ENCODE measurements around the gene RPS15A.

DNA sequence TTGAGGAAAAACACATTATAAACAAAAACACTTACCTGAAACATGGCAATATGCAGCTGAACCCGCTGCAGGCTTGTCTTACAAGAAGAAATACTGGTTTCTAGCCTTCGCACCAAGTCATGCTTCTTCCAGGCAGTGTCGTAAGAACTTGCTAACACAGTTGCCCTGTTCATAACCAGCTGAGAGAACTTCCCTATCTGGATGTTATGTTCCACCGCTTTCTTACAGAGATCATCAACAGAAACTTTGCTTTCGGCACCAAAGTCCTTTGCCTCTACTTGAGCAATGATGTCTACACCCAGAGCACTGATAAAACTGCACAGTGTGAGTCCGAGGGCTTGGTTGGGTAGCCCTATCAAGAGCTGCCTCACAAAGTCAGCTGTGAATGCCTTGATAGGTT, 39.1 kb upstream of the RPS15A start:
- TF ChIP-seq POLR2A (IDR thresholded peaks at IDR 0.05; ENCODE audit: low read length) (no peak), GATA1 (IDR thresholded peaks at IDR 0.05; ENCODE audit: low read depth, low read length) (no peak)
